GM12865 (cell line): ENCODE results near the gene SYNE1.

Source experiments
- DNase-seq: peaks from one replicate; pipeline ENCODE4 v3.0.0; 2010; ENCODE audit warnings: low read depth
- H3K4me3 ChIP-seq: 2 replicates; pipeline ENCODE4 v1.5.1; 2011; ENCODE audit warnings: mild to moderate bottlenecking, low read depth, low read length, control low read depth
- TF ChIP-seq, protein P1 (sequence below): IDR thresholded peaks from 2 replicates; pipeline ENCODE4 v1.5.1; 2011; ENCODE audit warnings: low read length, control low read depth, low read depth, inconsistent platforms; ENCODE audit not compliant: insufficient read depth; ENCODE audit errors: missing control alignments

Gene SYNE1

DNA sequence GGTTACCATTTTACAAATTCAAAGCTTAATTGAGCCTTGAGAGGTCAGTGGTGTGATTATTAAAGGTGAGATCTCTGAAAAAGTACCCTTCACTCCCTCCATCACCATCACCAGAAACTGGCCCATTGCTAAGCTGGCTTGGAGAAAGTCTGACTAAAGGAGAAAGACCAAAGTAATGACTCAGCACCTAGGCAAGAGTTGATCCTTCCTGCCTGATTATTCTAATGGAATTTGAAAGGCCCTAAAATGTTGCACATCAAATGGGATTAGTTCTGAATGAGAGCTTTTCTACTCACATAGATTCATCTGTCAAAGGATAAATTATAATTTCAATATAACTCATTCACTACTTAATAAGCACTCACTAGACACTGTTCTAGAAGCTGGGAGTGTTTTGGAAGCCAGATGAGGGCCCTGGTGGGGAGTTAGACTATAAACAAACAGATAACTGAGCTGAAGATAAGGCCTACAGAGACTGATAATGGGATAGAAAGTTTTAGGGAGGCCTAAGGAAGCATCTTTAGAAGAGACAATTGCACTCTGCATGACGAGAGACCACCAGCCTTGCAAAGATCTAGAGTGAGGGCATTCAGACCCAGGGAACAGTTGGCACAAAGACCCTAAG, 366.7 kb downstream of the SYNE1 start:
- no peak overlapping the region for H3K4me3 ChIP-seq
- TF ChIP-seq, protein P1, sequence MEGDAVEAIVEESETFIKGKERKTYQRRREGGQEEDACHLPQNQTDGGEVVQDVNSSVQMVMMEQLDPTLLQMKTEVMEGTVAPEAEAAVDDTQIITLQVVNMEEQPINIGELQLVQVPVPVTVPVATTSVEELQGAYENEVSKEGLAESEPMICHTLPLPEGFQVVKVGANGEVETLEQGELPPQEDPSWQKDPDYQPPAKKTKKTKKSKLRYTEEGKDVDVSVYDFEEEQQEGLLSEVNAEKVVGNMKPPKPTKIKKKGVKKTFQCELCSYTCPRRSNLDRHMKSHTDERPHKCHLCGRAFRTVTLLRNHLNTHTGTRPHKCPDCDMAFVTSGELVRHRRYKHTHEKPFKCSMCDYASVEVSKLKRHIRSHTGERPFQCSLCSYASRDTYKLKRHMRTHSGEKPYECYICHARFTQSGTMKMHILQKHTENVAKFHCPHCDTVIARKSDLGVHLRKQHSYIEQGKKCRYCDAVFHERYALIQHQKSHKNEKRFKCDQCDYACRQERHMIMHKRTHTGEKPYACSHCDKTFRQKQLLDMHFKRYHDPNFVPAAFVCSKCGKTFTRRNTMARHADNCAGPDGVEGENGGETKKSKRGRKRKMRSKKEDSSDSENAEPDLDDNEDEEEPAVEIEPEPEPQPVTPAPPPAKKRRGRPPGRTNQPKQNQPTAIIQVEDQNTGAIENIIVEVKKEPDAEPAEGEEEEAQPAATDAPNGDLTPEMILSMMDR = no peak
- no peak for DNase-seq

DNA sequence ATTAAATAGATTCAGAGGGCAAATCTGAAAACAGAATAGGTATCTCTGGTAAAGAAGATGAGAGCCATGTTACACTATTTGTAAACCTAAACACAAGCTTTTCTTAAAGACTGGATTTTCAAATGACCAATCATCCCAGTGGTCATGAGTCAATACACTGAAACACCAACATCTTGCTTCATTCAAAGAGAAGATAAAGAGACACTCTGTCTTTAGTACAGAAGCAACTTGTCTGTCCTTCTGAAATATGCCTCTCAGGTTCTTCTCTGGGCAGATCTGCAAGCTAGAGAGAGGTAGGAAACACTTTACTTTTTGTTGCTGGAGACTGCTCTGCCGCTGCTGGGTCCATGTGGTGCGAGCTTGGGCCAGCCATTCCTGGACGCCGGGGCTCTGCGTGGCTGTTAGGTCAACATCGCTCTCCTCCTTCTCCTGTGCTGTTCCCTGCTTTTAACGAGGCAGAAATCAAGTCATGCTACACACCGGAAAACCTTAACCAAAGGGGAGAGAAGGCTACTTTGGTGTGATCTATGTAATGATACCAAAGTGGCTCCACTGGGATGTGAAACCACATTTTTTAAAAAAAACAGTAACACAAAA, 368.2 kb downstream of the SYNE1 start:
- H3K4me3 ChIP-seq = no peak overlapping the region
- TF ChIP-seq, protein P1 = no peak
- no peak for DNase-seq

DNA sequence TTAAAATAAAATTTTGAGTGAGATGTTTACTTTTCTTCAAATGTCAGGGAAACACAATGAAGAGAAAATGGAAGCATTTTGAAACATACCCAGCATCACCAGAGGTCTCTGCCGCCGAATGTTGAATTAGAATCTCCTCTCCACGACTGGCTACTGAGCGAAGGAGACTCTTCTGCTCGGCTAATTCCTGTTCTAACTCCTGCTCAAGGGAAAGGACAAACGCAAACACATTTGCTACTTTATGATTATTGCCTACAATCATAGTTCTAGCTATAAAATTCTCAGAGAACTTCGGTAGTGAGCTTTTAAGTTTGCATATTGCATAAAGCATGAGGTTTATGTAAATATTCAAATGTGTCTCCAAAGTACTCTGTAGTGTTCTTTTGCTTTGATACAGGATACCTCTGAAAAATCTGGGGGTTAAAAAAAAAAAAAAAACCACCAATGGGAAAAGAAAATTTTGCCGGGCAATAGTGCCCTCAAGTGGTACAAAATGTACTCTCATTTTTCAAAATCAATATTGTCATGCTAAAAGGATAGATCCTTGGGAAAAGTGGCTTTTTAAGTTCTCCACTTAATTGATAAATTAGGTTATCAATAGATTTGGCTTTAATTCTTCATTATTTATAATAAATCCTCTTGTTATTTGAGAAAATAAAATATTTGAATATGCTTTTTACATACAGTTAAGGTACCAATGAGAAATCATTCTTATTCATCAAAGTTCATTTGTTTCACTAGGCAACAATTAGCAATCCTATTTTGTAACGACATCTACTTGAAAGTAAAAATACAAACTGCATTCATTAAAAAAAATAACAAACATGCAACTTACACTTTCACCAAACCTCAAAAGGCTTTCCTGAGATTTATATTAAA, 369.0 kb downstream of the SYNE1 start:
- no peak overlapping the region for H3K4me3 ChIP-seq
- DNase-seq = peak; percentile 23
- TF ChIP-seq, protein P1 = peak; percentile 39

DNA sequence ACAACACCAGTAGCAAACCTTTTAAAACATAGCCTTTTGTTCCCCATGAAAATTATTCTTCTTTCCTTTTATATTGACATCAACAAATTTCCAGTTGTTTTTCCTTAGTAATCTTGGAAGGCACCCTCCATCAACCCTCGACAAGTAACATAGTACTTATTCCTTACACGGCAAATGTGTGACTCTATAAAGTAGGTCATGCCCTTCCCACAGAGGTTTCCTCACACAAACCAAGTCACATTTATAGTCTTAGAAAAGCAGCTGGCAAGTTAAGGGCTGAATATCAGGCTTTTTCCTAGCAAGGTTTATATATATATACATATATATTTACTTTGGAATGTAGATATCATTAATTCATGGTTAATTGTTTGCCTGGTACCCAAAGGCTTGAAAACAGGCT, 371.5 kb downstream of the SYNE1 start:
- DNase-seq = no peak
- no peak overlapping the region for H3K4me3 ChIP-seq
- TF ChIP-seq, protein P1 = no peak

DNA sequence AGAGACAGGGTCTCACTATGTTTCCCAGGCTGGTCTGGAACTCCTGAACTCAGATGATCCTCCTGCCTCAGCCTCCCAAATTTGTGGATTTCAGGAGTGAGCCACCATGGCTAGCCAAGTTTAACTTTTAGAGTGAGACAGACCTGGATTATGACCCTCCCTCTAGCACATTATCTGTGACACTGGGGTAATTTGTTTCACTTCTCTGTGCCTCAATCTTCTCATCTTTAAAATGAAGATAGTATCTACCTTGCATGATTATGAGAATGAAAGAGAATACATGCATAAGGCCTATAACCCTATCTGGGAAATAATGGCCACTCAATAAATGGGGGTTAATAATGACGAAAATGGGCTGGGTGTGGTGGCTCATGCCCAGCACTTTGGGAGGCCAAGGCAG, 373.6 kb downstream of the SYNE1 start:
- no peak for DNase-seq
- no peak overlapping the region for H3K4me3 ChIP-seq
- TF ChIP-seq, protein P1 = no peak

DNA sequence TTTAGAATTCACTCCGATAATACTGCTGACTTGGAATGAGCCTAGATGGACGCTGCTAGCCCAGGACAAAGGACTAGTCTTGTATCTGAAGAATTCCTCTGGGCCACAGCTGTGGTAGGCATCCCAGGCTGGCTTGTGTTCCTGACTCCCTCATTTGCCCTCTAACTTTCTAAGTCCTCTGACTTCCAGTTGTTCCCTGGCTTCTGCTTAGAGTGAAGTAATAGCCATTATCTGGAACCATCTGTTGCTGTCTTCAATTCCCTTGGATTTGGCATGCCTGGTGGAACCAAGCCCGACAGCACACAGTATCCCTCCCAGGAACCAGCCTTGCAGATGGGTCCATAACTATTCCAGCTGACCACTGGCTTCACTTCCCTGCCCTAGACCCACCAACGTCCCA, 376.0 kb downstream of the SYNE1 start:
- H3K4me3 ChIP-seq = no peak overlapping the region
- DNase-seq = no peak
- TF ChIP-seq, protein P1 = no peak
